HS-27A (cell line): Measurements from ENCODE around the gene TRAFD1.

Experiments
- DNase-seq: peaks from one replicate; pipeline ENCODE4 v3.0.0-alpha.2; 2012; ENCODE audit warnings: low read depth, missing footprints

Gene TRAFD1

GRCh38 chr12:112176321-112177010 is 51.1 kb downstream of the TRAFD1 start:
- DNase-seq: no peak

GRCh38 chr12:112178796-112179195 is 53.4 kb downstream of the TRAFD1 start:
- DNase-seq: no peak

- no peak for DNase-seq
Observed at GRCh38 chr12:112179341-112179740, 54.0 kb downstream of the TRAFD1 start.

- DNase-seq: no peak
Observed at GRCh38 chr12:112179916-112180315, 54.6 kb downstream of the TRAFD1 start.

- no peak for DNase-seq
Observed at GRCh38 chr12:112180422-112180821, 55.1 kb downstream of the TRAFD1 start.

- no peak for DNase-seq
Observed at GRCh38 chr12:112182499-112182898, 57.1 kb downstream of the TRAFD1 start.

- DNase-seq: no peak
Observed at GRCh38 chr12:112183141-112184021, 58.0 kb downstream of the TRAFD1 start.

GRCh38 chr12:112184056-112184887 is 58.9 kb downstream of the TRAFD1 start:
- DNase-seq: no peak

- no peak for DNase-seq
Observed at GRCh38 chr12:112185093-112185923, 59.9 kb downstream of the TRAFD1 start.

GRCh38 chr12:112188130-112188830 is 62.9 kb downstream of the TRAFD1 start:
- no peak for DNase-seq

GRCh38 chr12:112190231-112191025 is 65.1 kb downstream of the TRAFD1 start:
- no peak for DNase-seq

GRCh38 chr12:112191201-112191600 is 65.8 kb downstream of the TRAFD1 start:
- no peak for DNase-seq

- DNase-seq: no peak
Observed at GRCh38 chr12:112191840-112192321, 66.5 kb downstream of the TRAFD1 start.

- DNase-seq: no peak
Observed at GRCh38 chr12:112192475-112192874, 67.1 kb downstream of the TRAFD1 start.

- DNase-seq: no peak
Observed at GRCh38 chr12:112194601-112195247, 69.4 kb downstream of the TRAFD1 start.

GRCh38 chr12:112196196-112196875 is 71.0 kb downstream of the TRAFD1 start:
- DNase-seq: no peak

GRCh38 chr12:112198120-112198733 is 72.9 kb downstream of the TRAFD1 start:
- DNase-seq: no peak

GRCh38 chr12:112199136-112199535 is 73.8 kb downstream of the TRAFD1 start:
- DNase-seq: no peak
